ENCODE results near the gene ESYT1. TPM values are rescaled to one million over a fixed set of nuclear protein-coding genes. Genes with fewer than 3 reads are reported as not detected.

ESYT1 gene
- total RNA-seq, 1 donor from 2014 or later: 102 TPM

DNA sequence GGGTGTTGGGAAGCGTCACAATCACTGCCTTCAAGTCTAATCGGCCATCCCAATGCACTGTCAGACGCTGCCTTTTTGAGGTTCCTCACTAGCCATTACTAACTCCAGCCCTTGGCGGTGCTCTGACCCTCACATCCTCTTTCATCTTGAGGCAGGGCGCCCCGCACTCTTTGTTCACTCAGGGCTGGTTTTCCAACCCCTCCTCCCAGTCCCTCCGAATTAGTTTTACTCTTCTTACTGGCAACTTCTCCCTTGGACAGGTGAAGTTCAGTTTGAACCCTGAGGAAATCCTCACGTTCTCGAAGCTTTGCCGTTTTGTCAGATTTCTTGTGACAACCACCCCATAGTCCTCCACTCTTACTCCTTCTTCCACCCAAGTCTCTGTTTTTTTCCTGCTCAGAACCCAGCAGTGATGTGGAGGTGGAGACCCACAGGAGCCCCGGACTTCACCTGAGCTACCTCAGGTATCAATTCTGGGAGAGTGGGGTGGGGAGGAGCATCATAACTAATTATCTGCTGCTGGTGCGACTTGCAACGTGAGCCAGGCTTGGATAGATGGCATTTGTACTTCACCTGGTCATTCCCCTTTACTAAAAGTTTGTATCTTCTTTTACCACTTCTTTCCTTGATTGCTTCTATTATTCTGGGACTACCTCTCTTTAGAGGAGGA is 9.2 kb upstream of the ESYT1 start:
- TF ChIP-seq, protein P1, sequence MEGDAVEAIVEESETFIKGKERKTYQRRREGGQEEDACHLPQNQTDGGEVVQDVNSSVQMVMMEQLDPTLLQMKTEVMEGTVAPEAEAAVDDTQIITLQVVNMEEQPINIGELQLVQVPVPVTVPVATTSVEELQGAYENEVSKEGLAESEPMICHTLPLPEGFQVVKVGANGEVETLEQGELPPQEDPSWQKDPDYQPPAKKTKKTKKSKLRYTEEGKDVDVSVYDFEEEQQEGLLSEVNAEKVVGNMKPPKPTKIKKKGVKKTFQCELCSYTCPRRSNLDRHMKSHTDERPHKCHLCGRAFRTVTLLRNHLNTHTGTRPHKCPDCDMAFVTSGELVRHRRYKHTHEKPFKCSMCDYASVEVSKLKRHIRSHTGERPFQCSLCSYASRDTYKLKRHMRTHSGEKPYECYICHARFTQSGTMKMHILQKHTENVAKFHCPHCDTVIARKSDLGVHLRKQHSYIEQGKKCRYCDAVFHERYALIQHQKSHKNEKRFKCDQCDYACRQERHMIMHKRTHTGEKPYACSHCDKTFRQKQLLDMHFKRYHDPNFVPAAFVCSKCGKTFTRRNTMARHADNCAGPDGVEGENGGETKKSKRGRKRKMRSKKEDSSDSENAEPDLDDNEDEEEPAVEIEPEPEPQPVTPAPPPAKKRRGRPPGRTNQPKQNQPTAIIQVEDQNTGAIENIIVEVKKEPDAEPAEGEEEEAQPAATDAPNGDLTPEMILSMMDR (IDR thresholded peaks at IDR 0.05; ENCODE audit: unreplicated experiment): no peak
- H3K9me3 Mint-ChIP-seq (ENCODE audit: low read depth): no peaks in the 10 kb centered on the region
- H3K36me3 Mint-ChIP-seq (ENCODE audit: insufficient read depth): peaks cover 11% of the 10 kb centered on the region
- peaks cover 25% of the 10 kb centered on the region for H3K4me1 Mint-ChIP-seq (ENCODE audit: low read depth)
- peak overlapping the region; percentile 96 for H3K4me3 Mint-ChIP-seq (ENCODE audit: low read depth)
- no peak for DNase-seq (ENCODE audit: low spot score, unreplicated experiment)
- no peaks in the 10 kb centered on the region for H3K27me3 Mint-ChIP-seq
- peak overlapping the region; percentile 99 for H3K27ac Mint-ChIP-seq

- TF ChIP-seq, protein P1 (IDR thresholded peaks at IDR 0.05; ENCODE audit: unreplicated experiment): peak; percentile 66
- Mint-ChIP-seq H3K4me3 (ENCODE audit: low read depth) (peak overlapping the region; percentile 96), H3K9me3 (ENCODE audit: low read depth) (no peaks in the 10 kb centered on the region), H3K36me3 (ENCODE audit: insufficient read depth) (peaks cover 11% of the 10 kb centered on the region), H3K27ac (peak overlapping the region; percentile 99), H3K4me1 (ENCODE audit: low read depth) (peaks cover 27% of the 10 kb centered on the region), H3K27me3 (no peaks in the 10 kb centered on the region)
- DNase-seq (ENCODE audit: low spot score, unreplicated experiment): peak; percentile 39
These were observed 8.7 kb upstream of the ESYT1 start for GRCh38 chr12:56119361-56119796.

- no peaks in the 10 kb centered on the region for H3K27me3 Mint-ChIP-seq
- H3K4me1 Mint-ChIP-seq (ENCODE audit: low read depth): peaks cover 28% of the 10 kb centered on the region
- H3K36me3 Mint-ChIP-seq (ENCODE audit: insufficient read depth): peaks cover 11% of the 10 kb centered on the region
These were observed 7.8 kb upstream of the ESYT1 start for GRCh38 chr12:56120158-56120846.

DNA sequence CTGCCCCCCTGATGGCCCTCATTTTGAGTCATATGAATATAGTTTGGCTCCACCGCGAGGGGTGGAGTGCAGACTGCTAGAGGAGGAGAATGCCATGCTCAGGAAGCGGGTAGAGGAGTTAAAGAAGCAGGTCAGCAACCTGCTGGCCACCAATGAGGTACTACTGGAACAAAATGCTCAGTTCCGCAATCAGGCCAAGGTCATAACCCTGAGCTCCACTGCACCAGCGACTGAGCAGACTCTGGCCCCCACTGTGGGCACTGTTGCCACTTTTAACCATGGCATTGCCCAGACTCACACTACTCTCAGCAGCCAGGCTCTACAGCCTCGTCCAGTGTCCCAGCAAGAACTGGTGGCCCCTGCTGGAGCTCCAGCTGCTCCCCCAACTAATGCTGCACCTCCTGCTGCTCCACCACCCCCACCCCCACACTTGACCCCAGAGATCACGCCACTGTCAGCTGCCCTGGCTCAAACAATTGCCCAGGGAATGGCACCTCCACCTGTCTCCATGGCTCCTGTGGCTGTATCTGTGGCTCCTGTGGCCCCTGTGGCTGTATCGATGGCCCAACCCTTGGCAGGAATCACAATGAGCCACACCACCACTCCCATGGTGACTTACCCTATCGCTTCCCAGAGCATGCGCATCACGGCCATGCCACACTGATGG is 6.7 kb upstream of the ESYT1 start:
- Mint-ChIP-seq H3K27ac (no peak overlapping the region), H3K4me1 (ENCODE audit: low read depth) (peaks cover 32% of the 10 kb centered on the region), H3K36me3 (ENCODE audit: insufficient read depth) (peaks cover 11% of the 10 kb centered on the region), H3K4me3 (ENCODE audit: low read depth) (no peak overlapping the region), H3K9me3 (ENCODE audit: low read depth) (no peaks in the 10 kb centered on the region), H3K27me3 (no peaks in the 10 kb centered on the region)
- DNase-seq (ENCODE audit: low spot score, unreplicated experiment): no peak
- TF ChIP-seq, protein P1 (IDR thresholded peaks at IDR 0.05; ENCODE audit: unreplicated experiment): no peak

More at GRCh38 chr12:56120158-56120846, 7.8 kb upstream of the ESYT1 start:
- Mint-ChIP-seq H3K9me3 (ENCODE audit: low read depth) (no peaks in the 10 kb centered on the region), H3K4me3 (ENCODE audit: low read depth) (no peak overlapping the region), H3K27ac (no peak overlapping the region)
- DNase-seq (ENCODE audit: low spot score, unreplicated experiment): no peak
- TF ChIP-seq, protein P1 (IDR thresholded peaks at IDR 0.05; ENCODE audit: unreplicated experiment): no peak

DNA sequence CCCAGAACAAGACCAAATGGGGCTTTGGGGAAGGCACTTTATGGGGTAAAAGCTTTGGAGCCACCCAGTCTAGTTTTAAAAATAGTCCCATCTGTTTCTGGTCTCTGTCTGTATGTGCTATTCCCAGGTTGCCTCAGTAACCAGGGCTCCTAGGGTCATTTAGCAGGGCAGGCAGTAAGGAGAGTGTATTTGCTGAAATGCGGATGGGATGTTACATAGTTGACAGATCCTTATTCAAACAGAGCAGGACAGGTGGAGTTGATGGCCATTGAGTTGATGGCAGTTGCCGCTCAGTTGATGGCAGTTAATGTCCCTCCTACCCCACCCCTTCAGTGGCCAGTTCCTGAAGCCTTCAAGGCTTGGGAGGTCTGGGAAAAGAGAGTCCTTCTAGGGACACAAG is 5.4 kb upstream of the ESYT1 start:
- TF ChIP-seq, protein P1 (IDR thresholded peaks at IDR 0.05; ENCODE audit: unreplicated experiment): no peak
- Mint-ChIP-seq H3K27me3 (no peaks in the 10 kb centered on the region), H3K4me3 (ENCODE audit: low read depth) (no peak overlapping the region), H3K4me1 (ENCODE audit: low read depth) (peaks cover 43% of the 10 kb centered on the region), H3K27ac (no peak overlapping the region), H3K36me3 (ENCODE audit: insufficient read depth) (peaks cover 4% of the 10 kb centered on the region), H3K9me3 (ENCODE audit: low read depth) (no peaks in the 10 kb centered on the region)
- DNase-seq (ENCODE audit: low spot score, unreplicated experiment): no peak
